Fibroblast of mammary gland (primary cell): ENCODE results near the gene RRAGC.
"Not testable (repeated sequence)": the region's sequence is repeated elsewhere in the genome, so short reads cannot be mapped to it uniquely, and the experiment has no call there.

Source experiments
- DNase-seq: peaks from one replicate; pipeline ENCODE4 v3.0.0-alpha.2; 2010; ENCODE audit warnings: low read depth
- H3K4me3 ChIP-seq: 2 replicates; pipeline ENCODE4 v1.5.1; 2011; ENCODE audit warnings: low read depth, mild to moderate bottlenecking, low read length, moderate library complexity; ENCODE audit not compliant: control insufficient read depth
- CTCF ChIP-seq: conservative IDR thresholded peaks from 2 replicates; pipeline ENCODE4 v1.5.1; 2011; ENCODE audit warnings: low read depth, low read length, inconsistent platforms; ENCODE audit not compliant: control insufficient read depth, insufficient read depth

The RRAGC gene

DNA sequence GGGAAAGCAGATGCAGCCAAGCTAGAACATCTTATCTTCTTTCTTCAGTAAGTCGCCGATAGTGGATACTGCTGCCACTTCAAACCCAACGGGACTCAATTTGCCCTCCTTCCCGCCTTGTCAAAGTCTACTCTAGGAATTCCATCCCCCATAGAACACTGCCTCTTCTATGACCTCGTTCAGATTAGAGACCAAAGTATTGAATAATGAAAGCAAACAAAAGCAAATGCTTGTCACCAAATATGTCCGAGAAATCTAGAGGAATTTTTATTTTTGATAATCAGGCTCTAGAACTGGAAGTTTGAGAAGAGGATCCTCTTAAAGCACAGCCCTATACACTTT, 853 bp upstream of the RRAGC start:
- H3K4me3 ChIP-seq = peak overlapping the region; percentile 97
- no peak for TF ChIP-seq CTCF
- peak; percentile 11 for DNase-seq

DNA sequence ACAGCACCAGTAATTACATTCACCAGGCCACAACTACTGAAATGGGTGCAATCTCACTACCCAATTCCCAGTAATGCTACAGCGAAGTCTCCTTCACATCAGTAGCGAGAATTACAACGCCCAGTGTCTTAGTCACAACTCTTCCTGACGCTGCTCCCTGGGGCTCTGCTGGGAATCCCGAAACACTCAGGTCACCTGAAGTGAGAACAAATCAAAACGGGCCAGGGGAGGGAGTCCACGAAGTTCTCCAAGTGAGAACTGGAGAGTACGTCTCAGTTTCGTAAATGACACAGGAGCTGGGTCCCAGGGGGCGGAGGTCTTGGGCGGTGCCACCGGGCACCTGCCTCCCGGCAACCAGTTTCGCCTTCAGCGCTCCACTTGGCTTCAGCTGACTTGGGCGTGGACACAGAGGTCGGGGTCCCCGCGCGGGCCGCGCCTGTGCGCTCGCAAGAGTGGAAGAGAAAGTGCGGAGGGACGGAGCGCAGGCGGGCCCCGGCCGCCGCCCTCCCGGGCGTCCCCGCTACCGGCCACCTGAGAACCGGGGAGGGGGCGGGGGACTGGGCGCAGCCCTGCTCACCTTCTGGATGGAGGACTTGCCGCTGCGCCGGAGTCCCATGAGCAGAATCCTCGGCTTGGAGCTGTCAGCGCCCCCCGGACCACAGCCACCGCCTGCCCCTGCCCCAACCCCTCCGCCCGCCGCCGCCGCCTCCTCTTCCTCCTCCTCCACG, 575 bp downstream of the RRAGC start:
- peak; percentile 67 for DNase-seq
- TF ChIP-seq CTCF = no peak
- H3K4me3 ChIP-seq = peak overlapping the region; percentile 75

DNA sequence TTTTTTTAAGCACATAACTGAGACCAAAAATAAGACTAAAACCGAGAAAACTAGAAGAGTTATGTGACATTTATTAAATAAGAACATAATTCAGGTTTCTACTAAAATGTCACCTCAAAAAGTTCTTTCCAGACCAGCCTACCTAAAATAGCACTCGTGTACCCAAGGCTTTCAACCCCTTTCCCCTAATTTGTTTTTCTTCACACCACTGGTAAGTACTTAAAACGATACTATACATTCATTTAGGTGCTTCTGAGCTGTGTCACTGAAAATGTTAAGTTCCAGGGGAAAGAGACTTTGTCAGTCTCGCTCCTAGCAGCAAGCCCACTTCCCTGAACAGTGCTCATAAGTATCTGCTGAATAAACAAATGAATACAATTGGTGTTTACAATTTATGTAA, 6.8 kb downstream of the RRAGC start:
- no peak for TF ChIP-seq CTCF
- H3K4me3 ChIP-seq = no peak overlapping the region
- DNase-seq = no peak

- H3K4me3 ChIP-seq = no peak overlapping the region
- TF ChIP-seq CTCF = no peak
- DNase-seq = no peak
Measured at GRCh38 chr1:38848071-38848470, 11.5 kb downstream of the RRAGC start.

GRCh38 chr1:38846210-38846609, 13.4 kb downstream of the RRAGC start:
- H3K4me3 ChIP-seq = no peak overlapping the region
- no peak for DNase-seq
- TF ChIP-seq CTCF = no peak

- H3K4me3 ChIP-seq, DNase-seq: not testable (repeated sequence)
Measured at GRCh38 chr1:38845088-38845487, 14.5 kb downstream of the RRAGC start.

DNA sequence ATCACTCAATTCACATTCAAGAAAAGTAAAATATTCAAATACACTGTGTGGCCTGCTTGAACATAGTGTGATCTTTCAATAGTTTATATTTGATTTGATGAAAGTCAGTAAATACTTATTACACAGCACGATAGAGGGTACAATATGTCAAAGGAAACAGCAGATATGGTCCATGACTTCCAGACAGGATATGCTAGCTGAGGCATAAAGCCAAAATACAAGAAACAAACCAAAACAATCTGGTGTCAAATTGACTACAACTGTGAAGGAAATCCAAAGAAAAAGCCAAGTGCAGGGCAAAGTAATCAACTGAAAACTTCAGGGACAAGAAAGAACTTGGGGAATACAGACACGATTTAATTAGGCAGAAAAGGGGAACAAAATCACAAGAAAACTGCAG, 19.3 kb downstream of the RRAGC start:
- H3K4me3 ChIP-seq = no peak overlapping the region
- no peak for TF ChIP-seq CTCF
- DNase-seq = no peak
